ENCODE data around the gene HYLS1. TPM values are rescaled to one million over a fixed set of nuclear protein-coding genes. Genes with fewer than 3 reads are reported as not detected.

Gene HYLS1
- total RNA-seq, 4 donors from 2014 or later: 4.2 to 9.8 (median 6.4) TPM

GRCh38 chr11:125924384-125925007, 37.0 kb downstream of the HYLS1 start:
- H3K27ac ChIP-seq: no peak overlapping the region
- H3K4me3 ChIP-seq: no peak overlapping the region
- peaks cover 15% of the 10 kb centered on the region for H3K27me3 ChIP-seq
- no peaks in the 10 kb centered on the region for H3K36me3 ChIP-seq
- WGBS, 2 donors (ENCODE audit: low coverage in 1 of 2): 88 to 92% methylated on average over 4 to 7 of the region's 9 CpGs
- no peak for TF ChIP-seq POLR2A (IDR thresholded peaks at IDR 0.05)
- no peak for TF ChIP-seq POLR2AphosphoS5 (IDR thresholded peaks at IDR 0.05)
- no peak for TF ChIP-seq EP300 (IDR thresholded peaks at IDR 0.05)
- TF ChIP-seq CTCF (IDR thresholded peaks at IDR 0.05): no peak
- no peaks in the 10 kb centered on the region for H3K4me1 ChIP-seq
- no peak for ATAC-seq
- no peaks in the 10 kb centered on the region for H3K9me3 ChIP-seq

- H3K4me3 ChIP-seq: no peak overlapping the region
- no peaks in the 10 kb centered on the region for H3K36me3 ChIP-seq
- 58 to 70% methylated on average over 3 to 4 of the region's 6 CpGs for WGBS, 2 donors (ENCODE audit: low coverage in 1 of 2)
- H3K27me3 ChIP-seq: peaks cover 7% of the 10 kb centered on the region
- no peak overlapping the region for H3K27ac ChIP-seq
- H3K4me1 ChIP-seq: no peaks in the 10 kb centered on the region
- TF ChIP-seq POLR2A (IDR thresholded peaks at IDR 0.05) (no peak), CTCF (IDR thresholded peaks at IDR 0.05) (no peak), EP300 (IDR thresholded peaks at IDR 0.05) (no peak), POLR2AphosphoS5 (IDR thresholded peaks at IDR 0.05) (no peak)
- no peaks in the 10 kb centered on the region for H3K9me3 ChIP-seq
- no peak for ATAC-seq
Observed at GRCh38 chr11:125925247-125925740, 37.8 kb downstream of the HYLS1 start.

- H3K4me3 ChIP-seq: no peak overlapping the region
- 74 to 80% methylated on average over 2 of the region's 3 CpGs for WGBS, 2 donors (ENCODE audit: low coverage in 1 of 2)
- peaks cover 2% of the 10 kb centered on the region for H3K27me3 ChIP-seq
Observed at GRCh38 chr11:125925804-125926203, 38.3 kb downstream of the HYLS1 start.

GRCh38 chr11:125926682-125927081, 39.2 kb downstream of the HYLS1 start:
- no peaks in the 10 kb centered on the region for H3K9me3 ChIP-seq
- 88 to 90% methylated on average over 6 to 11 of the region's 12 CpGs for WGBS, 2 donors (ENCODE audit: low coverage in 1 of 2)
- H3K27ac ChIP-seq: no peak overlapping the region
- H3K36me3 ChIP-seq: no peaks in the 10 kb centered on the region
- no peak for ATAC-seq
- no peaks in the 10 kb centered on the region for H3K27me3 ChIP-seq
- no peak for TF ChIP-seq POLR2A (IDR thresholded peaks at IDR 0.05)
- no peak for TF ChIP-seq EP300 (IDR thresholded peaks at IDR 0.05)
- no peak for TF ChIP-seq CTCF (IDR thresholded peaks at IDR 0.05)
- H3K4me1 ChIP-seq: peaks cover 0 to 6% (median 0%) of the 10 kb centered on the region in 3 donors
- H3K4me3 ChIP-seq: no peak overlapping the region

More at GRCh38 chr11:125925804-125926203, 38.3 kb downstream of the HYLS1 start:
- Histone ChIP-seq H3K4me1 (no peaks in the 10 kb centered on the region), H3K36me3 (no peaks in the 10 kb centered on the region), H3K9me3 (no peaks in the 10 kb centered on the region), H3K27ac (no peak overlapping the region)
- ATAC-seq: no peak
- no peak for TF ChIP-seq CTCF (IDR thresholded peaks at IDR 0.05)
- no peak for TF ChIP-seq EP300 (IDR thresholded peaks at IDR 0.05)
- no peak for TF ChIP-seq POLR2AphosphoS5 (IDR thresholded peaks at IDR 0.05)
- no peak for TF ChIP-seq POLR2A (IDR thresholded peaks at IDR 0.05)

- no peak overlapping the region for H3K27ac ChIP-seq
Observed at GRCh38 chr11:125929445-125930075, 42.1 kb downstream of the HYLS1 start.

More at GRCh38 chr11:125929445-125930075, 42.1 kb downstream of the HYLS1 start:
- H3K4me1 ChIP-seq: peaks cover 0 to 6% (median 0%) of the 10 kb centered on the region in 3 donors
- H3K4me3 ChIP-seq: no peak overlapping the region
- 82 to 87% methylated on average over 3 to 8 of the region's 9 CpGs for WGBS, 2 donors (ENCODE audit: low coverage in 1 of 2)
- no peaks in the 10 kb centered on the region for H3K27me3 ChIP-seq
- no peak for ATAC-seq
- H3K36me3 ChIP-seq: no peaks in the 10 kb centered on the region
- TF ChIP-seq EP300 (IDR thresholded peaks at IDR 0.05) (no peak), CTCF (IDR thresholded peaks at IDR 0.05) (no peak), POLR2AphosphoS5 (IDR thresholded peaks at IDR 0.05) (no peak)
- no peaks in the 10 kb centered on the region for H3K9me3 ChIP-seq
